Stimulated activated CD8-positive, alpha-beta memory T cell treated with anti-CD3 and anti-CD28 coated beads, Interleukin-7, amount 100 ng/mL, for 48 hours (primary cell): ENCODE data around the gene WASHC4.
A peak's percentile ranks its signal among the peaks of the same experiment; 100 is the strongest.
"Not testable (repeated sequence)": the region's sequence is repeated elsewhere in the genome, so short reads cannot be mapped to it uniquely, and the experiment has no call there.

Source experiments
- DNase-seq, 2 donors: peaks; one replicate each; pipeline ENCODE4 v3.0.0-alpha.2; 2020; ENCODE audit warnings: low read depth in 1 of 2; ENCODE audit errors: extremely low read depth in 1 of 2

WASHC4 gene

DNA sequence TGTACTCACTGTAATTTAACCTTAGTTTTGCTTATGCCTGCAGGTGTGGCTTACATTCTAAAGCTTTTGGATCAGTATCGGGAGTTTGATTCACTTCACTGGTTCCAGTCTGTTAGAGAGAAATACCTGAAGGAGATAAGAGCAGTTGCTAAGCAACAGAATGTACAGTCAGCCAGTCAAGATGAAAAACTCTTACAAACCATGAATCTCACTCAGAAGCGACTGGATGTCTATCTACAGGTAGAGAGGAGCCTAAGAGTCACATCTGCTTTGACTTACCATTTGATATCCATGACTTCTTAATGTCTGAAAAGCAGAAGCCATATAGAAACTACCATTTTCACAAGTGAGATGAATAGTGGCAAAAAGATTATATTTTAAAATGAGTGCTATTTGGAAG, 56.5 kb downstream of the WASHC4 start:
- DNase-seq, result no peak

DNA sequence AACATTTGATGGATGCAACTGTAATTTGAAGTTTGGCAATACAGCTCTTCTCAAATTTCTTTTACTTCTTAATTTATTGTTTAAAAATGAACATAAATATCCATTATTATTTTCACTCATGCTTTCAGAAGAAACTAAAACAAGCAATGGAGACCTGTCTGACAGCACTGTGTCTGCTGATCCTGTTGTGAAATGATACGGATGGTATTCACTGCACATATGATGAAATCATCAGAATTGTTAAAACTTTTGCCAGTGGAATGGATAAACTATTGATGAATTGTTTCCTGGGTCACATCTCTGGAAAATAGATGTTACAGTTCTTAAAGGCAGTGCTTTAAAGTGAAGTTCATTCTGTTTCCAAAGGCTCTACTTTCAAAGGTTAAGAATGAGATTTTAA, 59.2 kb downstream of the WASHC4 start:
- no peak for DNase-seq

DNA sequence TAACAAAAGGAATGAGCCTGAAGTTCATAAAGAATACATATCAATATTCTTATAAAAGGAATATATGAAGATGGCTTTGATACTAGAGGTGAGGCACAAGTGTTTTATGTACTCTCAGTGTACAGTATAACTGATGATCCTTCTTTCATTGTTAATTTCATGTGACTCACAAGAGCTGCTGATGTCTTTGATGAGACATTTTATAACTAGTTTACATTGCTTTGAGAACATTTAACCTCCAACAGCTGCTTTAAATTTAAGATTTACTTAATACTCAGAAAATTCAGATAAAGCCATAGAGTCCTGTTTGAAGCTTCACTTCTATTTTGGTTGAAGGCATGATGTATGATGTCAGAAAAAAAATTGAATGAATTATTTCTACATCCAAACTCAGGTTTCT, 59.8 kb downstream of the WASHC4 start:
- DNase-seq, result no peak

DNA sequence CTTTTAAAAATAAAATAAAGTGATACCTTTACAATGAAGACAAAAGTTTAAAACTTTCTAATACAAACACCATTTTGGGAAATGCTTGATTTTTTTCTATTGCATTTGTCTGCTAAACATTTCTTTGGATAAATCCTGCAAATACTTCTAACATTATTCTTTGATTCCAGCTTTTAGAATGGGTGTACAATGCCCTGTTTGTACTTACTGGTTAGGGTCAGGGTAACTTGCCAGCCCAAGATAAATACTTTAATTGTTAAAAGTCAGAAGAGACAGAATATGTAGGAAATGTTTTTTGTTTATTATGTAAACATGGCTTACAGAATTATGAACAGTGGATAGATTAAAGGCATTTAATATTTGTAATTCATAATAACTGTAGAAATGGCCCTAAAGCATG, 60.5 kb downstream of the WASHC4 start:
- DNase-seq, result no peak

DNA sequence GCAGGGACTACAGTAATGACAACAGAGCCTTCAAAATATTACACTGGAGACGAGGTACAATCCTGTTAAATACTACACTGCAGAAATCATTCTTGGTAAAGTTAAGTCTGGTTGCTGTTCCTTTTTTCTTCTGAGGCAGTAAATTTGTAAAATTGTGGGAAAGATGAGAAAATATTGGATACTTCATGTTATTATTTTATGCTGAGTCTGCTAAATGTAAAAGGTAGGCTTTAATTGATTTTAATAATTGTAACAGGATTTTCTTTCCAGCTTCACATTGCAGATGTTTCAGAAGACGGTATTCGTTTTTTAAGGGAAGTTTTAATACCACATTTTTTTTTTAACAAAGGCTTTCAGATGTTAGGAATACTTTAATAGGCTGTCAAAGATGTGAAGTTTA, 62.6 kb downstream of the WASHC4 start:
- no peak for DNase-seq

DNA sequence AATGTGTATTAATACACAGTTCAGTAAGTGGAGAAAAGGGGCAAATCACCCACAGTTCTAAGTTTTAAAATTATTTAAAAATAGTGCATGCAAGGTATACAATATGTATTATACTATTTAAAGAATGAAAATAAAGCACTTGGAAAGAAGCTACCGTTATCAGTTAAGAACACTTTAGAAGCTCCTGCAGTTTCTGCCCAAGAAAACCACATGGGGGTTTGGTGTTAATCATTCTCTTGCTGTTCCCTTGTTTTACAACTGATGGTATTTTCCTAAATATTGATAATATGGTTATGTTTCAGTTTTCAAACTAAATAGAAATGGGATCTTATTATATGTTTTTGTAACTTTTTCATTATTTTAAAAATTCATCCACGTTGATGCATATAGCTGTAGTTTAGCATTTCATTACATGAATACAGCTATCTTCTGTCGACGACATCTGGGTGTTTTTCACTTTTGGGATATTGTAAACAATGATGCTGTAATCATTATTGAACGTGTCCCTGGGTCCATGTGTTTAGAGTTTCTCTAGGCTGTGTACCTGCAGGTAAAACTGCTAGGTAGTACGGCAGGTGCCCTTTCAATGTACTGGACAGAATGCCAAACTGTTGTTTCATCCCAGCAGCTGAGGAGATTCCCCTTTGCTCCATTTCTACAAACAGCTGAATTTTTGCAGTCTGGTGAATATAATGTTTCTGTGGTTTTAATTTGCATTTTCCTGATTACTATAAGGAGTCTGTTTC, 64.3 kb downstream of the WASHC4 start:
- no peak for DNase-seq

DNA sequence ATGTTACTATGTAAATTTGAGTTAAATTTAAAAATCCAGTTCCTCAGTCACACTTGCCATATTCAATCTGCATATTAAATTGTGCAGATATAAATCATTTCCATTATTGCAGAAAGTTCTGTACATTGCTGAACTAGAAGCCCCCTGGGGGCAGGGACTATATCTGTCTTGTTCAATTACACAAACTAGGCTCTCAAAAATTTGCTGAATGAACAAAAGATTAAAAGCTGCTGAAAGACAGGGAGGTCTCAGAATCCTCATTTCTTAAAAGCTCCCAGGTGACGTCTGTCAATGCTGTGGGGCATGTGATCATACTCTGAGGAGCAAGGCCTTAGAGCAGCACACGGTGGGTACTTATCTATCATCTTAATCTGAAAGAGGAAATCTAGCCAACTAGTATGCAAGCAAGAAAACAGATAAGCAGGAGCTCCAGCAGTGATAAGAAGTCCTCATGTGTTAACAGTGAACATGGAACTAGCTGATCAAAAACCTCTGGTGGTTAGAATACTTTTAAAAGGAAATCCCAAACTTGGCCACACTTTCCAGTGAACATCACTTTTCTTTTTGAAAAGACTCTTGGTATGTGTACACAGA, 68.0 kb downstream of the WASHC4 start:
- DNase-seq, result no peak

DNA sequence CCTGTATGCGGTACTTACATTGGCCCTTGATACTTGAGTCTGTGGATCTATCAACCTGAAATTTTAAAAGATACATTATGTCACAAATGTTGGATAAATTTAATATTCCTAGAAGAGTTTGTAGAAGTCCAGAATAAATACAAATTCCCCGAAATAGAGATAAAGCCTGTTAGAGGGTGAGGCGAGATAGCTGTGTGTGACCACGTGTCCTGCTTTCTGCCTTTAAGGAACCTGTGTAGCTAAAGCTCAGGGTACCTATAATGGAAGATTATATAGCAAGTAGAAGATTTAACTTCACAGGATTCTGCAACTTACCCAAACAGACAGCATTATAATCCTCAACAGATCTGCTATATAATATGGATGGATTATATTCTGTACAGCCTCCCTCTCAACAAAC, 69.7 kb downstream of the WASHC4 start:
- DNase-seq, result no peak

DNA sequence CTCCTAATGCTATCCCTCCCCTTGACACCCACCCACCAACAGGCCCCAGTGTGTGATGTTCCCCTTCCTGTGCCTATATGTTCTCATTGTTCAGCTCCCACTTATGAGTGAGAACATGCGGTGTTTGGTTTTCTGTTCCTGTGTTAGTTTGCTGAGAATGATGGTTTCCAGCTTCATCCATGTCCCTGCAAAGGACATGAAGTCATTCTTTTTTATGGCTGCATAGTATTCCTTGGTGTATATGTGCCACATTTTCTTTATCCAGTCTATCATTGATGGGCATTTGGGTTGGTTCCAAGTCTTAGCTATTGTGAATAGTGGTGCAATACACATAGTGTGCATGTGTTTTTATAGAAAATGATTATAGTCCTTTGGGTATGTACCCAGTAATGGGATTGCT, 71.6 kb downstream of the WASHC4 start:
- not testable (repeated sequence) for DNase-seq

DNA sequence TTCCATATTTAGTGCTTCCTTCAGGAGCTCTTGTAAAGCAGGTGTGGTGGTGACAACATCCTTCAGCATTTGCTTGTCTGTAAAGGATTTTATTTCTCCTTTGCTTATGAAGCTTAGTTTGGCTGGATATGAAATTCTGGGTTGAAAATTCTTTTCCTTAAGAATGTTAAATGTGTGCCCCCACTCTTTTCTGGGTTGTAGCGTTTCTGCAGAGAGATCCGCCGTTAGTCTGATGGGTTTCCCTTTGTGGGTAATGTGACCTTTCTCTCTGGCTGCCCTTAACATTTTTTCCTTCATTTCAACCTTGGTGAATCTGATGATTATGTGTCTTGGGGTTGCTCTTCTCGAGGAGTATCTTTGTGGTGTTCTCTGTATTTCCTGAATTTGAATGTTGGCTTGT, 75.9 kb downstream of the WASHC4 start:
- not testable (repeated sequence) for DNase-seq

DNA sequence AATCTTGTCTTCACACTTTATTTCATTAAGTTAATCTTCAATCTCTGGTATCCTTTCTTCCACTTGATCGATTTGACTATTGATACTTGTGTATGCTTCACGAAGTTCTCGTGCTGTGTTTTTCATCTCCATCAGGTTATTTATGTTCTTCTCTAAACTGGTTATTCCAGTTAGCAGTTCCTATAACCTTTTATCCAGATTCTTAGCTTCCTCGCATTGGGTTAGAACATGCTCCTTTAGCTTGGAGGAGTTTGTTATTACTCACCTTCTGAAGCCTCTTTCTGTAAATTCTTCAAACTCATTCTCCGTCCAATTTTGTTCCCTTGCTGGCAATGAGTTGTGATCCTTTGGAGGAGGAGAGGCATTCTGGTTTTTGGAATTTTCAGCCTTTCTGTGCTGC, 76.4 kb downstream of the WASHC4 start:
- DNase-seq, result not testable (repeated sequence)

DNA sequence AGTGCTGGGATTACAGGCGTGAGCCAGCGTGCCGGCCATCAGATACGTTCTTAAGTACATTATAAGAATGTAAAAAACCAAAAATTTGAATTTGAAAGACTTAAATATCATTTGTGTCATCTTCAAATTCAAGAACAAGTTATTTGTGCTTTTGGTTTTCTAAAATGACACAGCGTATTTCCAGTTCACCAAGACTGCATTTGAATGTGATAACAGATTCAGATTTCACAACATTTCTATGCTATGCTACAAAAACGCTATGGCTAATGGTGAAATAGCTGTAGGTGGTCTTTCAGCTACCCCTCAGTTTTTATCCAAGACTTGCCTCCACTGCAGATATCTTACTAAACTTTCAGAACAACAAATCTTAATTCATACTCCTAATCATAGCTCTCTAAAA, 81.8 kb downstream of the WASHC4 start:
- DNase-seq, result no peak

DNA sequence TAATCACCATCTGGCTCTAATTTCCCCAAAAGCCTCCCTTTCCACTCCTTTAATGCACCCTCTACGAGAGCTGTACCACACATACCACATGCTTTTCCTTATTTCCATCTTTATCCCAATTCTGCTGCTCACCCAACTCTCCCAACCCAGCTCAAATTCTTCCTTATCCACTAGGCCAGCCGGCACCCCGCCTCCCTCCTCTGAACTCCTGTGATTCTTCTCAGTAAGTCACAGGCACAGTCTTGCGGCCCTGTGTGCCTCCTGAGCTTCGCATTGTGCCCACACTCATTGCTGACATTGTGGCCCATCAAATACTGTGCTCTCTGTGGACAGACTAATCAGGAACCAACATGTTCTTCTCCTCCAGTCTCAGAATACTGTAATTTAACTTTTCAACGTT, 83.0 kb downstream of the WASHC4 start:
- DNase-seq, result no peak

DNA sequence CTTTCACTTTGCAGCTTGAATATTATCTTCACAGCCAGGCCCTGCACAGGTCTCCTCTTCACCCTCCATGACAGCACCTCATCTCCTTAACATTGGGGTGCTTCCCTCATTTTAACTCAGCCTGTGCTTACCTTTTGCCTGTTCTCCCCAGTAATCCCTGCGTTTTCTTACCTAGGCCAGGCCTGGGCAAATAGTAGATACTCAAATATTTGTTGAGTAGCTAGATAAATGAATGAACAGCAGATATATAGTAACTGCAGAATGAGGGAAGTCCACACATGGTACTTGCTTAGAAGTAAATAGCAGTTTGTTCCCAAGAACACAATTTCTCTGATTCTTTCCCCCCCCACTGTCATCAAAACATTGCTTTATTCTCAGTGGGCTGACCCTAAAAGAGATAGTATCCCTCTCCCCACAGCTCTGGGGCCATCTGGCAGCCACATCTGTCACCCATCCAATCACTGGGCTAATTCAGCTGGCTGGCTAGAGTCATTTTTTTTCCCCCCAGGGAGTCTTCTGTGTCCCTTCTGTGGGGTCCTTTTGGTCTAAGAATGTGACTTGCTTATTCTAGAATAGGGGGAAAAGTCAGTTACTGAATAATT, 85.2 kb downstream of the WASHC4 start:
- no peak for DNase-seq

DNA sequence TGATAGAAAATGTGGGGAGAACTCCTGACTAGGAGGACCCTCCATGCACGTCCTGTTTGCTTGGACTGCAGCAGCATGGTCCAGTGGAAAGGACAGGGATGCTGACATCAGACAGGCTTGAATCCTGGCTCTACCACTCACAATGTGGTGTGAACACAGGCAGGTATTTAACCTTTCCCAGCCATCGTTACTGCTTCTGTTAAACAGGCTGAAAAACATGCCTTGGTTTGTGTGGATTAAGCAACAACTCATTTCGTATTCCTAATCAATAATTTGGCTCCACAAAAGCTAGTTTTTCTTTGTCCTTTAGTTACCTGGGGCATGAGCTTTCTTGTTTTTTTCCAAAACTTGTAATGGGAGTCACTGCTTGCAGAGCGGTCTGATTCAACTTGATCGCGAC, 87.4 kb downstream of the WASHC4 start:
- no peak for DNase-seq

DNA sequence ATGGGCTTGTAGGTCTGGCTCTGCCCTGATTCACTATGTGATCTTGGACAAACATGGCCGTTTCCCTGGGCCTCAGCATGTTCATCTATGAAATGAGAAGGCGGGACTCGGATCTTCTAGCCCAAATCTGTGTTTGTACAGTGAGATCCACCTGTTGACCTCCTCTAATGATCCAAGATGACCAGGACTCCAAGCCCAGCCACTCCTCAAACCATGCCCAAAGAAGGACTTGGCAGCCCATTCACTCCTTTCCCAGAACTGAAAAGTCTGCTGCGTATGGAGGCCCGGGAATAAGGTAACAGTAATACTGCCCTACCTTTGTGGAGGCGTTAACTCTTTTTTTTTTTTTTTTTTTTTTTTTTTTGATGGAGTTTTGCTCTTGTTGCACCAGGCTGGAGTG, 88.6 kb downstream of the WASHC4 start:
- no peak for DNase-seq

DNA sequence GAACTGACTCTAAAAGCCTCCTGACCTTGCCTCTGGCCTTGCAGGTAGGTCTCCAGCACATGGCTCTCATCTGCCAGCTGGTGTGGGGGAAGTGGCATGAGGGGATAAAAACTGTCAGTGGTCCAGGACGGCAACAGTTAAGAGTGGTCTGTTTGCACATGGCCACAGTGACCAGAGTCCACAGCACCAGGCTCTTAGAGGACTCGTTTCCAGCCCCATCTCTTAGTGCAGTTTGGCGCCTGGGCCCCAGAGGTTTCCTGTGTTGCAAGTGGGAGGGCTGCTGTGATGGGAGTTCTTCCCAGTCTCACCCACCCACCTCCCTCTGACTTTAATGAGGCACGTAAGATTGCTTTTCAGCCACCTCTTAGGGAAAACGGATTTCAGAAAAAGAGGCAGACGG, 91.4 kb downstream of the WASHC4 start:
- no peak for DNase-seq

DNA sequence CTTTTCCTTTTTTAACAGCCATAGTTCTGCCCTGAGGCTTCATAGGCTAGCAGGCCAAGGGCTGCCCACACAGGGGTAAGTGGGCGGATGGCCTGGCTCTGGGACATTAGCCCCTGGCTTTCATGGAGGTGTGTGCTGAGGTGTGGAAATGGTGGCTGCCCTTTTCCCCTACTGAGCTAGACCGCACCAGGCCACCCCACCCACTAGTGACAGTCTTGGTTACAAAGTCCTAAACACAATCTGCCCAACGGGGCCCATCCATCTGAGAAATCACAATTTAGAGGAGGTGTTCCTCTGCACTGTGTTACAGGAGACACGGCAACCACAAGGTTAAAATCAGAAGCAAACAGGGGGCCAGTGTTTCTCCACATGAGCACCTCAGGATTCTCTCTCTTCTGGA, 92.9 kb downstream of the WASHC4 start:
- DNase-seq, result no peak

DNA sequence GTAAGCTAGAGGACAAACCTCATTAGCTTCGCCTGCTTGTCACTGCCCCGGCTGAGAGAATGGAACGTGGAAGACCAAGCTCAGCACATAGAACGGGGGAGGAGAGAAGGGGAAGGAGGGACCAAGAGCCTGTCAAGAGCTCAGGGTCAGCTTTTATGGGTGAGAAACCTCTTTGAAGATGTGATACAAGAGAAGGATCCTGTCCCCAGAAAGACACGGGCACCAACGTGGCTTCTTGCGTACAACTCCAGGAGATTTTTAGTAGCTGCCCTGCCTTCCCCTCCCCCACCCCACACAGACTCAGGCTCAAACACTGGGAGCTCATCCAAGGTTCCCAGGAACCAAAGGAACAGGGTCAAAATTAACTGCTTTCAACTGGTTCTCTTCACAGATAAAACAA, 93.8 kb downstream of the WASHC4 start:
- DNase-seq, result no peak

DNA sequence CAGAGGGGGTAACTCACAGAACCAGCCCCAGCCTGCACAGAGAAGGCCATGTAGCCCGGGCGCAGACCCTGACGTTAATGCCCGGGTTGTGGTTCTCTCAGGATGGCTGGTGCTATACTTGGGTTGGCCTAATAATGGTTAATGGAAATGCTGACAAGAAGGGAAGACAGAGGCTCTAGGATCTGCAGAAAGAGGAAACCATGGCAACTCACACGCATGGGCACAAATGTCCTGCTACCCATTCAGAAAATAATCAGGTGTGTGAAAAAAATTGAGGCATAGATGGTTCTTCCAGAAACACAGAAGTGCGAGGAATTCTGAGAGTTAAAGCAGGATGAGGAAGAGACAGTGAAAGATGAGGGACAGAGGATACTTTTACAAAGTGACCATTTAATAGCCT, 94.7 kb downstream of the WASHC4 start:
- DNase-seq, result no peak

DNA sequence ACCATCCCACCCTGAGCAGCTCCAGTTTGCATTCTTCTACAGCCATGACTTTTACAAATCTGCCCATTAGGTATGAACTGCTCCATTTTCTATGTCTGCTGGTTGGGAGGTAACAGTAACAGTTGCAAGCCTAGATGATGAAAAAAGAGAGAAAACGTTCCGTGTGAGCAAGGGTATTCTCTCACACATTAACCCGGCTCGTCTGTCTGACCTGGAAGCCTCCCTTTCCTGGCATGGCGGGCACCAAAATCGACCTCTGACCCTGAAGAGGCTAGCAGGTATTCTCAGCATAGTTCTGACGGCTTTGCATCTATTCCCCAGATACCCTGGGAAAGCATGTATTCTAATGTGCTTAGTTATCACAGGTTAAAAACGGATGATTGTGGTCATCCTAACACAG, 96.6 kb downstream of the WASHC4 start:
- no peak for DNase-seq

DNA sequence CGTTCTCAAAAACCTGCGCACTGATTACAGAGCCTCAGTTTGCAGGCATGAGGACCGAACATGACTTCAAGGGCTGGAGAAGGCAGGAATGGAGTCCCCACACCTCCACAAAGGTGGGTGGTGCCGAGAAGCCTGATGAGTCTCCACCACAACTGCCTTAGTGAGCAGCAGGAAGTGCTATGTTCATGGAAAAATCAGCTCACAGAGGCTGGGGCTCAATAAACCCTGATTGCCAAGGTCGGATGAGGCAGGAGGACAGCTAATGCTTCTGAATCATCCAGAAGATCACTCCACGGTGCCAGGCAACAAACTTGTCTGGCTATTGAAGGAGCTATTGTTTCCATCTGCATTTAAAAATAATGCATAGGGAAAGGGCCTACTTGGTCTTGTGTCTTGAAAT, 97.4 kb downstream of the WASHC4 start:
- peak in 1 of 2 donors; percentile 25 for DNase-seq
